HL-60 (cell line): Measurements from ENCODE around the gene YKT6.

Experiments used
- DNase-seq, 2 experiments: peaks; one replicate each; pipeline ENCODE4 v3.0.0-alpha.2; 2010 to 2020; ENCODE audit warnings: low read depth in 1 of 2, low spot score in 1 of 2
- H3K27ac ChIP-seq: fragments of 250-450 bp; sonication (Bioruptor Pico); replicated peaks from 2 replicates; pipeline ENCODE4 v1.5.1; 2020; ENCODE audit warnings: mild to moderate bottlenecking, moderate library complexity
- H3K27me3 ChIP-seq: fragments of 250-450 bp; sonication (Bioruptor Pico); 2 replicates; pipeline ENCODE4 v1.5.1; 2021; ENCODE audit warnings: mild to moderate bottlenecking, moderate library complexity; ENCODE audit not compliant: insufficient read depth, poor library complexity, severe bottlenecking
- H3K4me3 ChIP-seq: replicated peaks from 2 replicates; pipeline ENCODE4 v1.5.1; 2011; ENCODE audit warnings: mild to moderate bottlenecking, control low read depth, low read length; ENCODE audit not compliant: insufficient read depth
- CTCF ChIP-seq: IDR thresholded peaks from one replicate; pipeline ENCODE4 v1.5.1; 2011; ENCODE audit warnings: low read length, control low read depth, inconsistent platforms; ENCODE audit not compliant: insufficient read depth
- GABPA ChIP-seq: IDR thresholded peaks from 2 replicates; pipeline ENCODE4 v1.6.1; 2012; ENCODE audit warnings: low read depth
- POLR2AphosphoS5 ChIP-seq: IDR thresholded peaks from 2 replicates; pipeline ENCODE4 v1.6.1; 2012; ENCODE audit warnings: low read depth
- REST ChIP-seq: IDR thresholded peaks from 2 replicates; pipeline ENCODE4 v1.6.1; 2012; ENCODE audit warnings: low read depth; ENCODE audit not compliant: insufficient replicate concordance
- SPI1 ChIP-seq: IDR thresholded peaks from 2 replicates; pipeline ENCODE4 v1.6.1; 2012; ENCODE audit warnings: low read depth, mild to moderate bottlenecking, borderline replicate concordance

The YKT6 gene

GRCh38 chr7:44158873-44159631, 41.7 kb upstream of the YKT6 start:
- Histone ChIP-seq H3K27me3 (no peaks in the 10 kb centered on the region), H3K4me3 (no peak overlapping the region), H3K27ac (no peak overlapping the region)
- no peak for TF ChIP-seq REST
- TF ChIP-seq POLR2AphosphoS5: no peak
- no peak for DNase-seq

- no peak for DNase-seq
- H3K27me3 ChIP-seq: no peaks in the 10 kb centered on the region
- no peak overlapping the region for H3K27ac ChIP-seq
- no peak for TF ChIP-seq POLR2AphosphoS5
- TF ChIP-seq GABPA: no peak
- no peak for TF ChIP-seq CTCF
- no peak for TF ChIP-seq REST
- TF ChIP-seq SPI1: no peak
- H3K4me3 ChIP-seq: no peak overlapping the region
These were observed 40.8 kb upstream of the YKT6 start for GRCh38 chr7:44159824-44160630.

- Histone ChIP-seq H3K27me3 (no peaks in the 10 kb centered on the region), H3K4me3 (no peak overlapping the region), H3K27ac (no peak overlapping the region)
- no peak for TF ChIP-seq GABPA
- TF ChIP-seq SPI1: no peak
- no peak for TF ChIP-seq REST
- no peak for TF ChIP-seq POLR2AphosphoS5
- no peak for TF ChIP-seq CTCF
- no peak for DNase-seq
These were observed 39.4 kb upstream of the YKT6 start for GRCh38 chr7:44161371-44161770.
